ENCODE data around the gene FBXO8. TPM values are rescaled to one million over a fixed set of nuclear protein-coding genes. Genes with fewer than 3 reads are reported as not detected.

Gene FBXO8
- total RNA-seq, 1 experiment from 2014 or later = 5.8 TPM

DNA sequence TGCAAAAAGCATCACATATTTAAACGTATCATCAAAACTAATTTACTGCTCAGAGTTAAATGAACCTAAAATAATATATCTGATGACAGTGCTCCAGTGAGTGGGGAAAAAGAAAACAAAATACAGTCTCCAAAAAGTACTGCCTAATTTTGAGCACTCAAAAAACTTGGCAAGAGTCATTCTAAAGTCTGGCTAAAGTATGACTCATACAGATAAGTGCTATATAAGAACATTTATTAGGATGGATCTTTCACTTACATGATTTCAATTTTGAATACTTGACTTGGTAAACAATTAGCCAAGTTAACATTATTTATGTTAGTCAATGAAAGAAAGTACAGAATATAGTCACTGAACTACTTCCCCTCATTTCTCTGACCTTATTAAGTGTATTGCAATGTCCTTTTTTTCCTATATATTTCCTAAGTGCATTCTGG lies 27.2 kb downstream of the FBXO8 start:
- in situ Hi-C loops (cut with HindIII; ENCODE audit: low pct_unique_long_range_greater_than_20kb, low sequenced_read_pairs) = no loop called here

DNA sequence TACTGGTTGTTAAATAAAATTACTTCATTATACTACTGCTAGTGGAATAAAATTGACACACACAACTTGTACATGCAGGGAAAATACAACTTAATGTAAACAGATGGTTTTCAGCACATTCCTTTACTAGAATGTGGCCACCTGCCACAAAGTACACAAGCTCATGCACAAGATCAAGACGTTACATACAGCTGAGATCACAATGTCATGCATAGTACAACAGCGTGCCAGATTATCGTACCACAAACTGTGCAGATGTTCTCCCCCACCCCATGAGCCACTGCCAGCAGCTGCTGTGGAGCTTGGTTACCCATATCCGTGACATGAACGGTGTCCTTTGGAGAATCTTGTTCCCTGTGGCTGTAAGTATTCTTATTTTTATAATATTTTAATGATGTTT lies 27.7 kb downstream of the FBXO8 start:
- Histone ChIP-seq H3K4me1 (ENCODE audit: control insufficient read depth, insufficient read depth, low read length) (no peaks in the 10 kb centered on the region), H3K27ac (ENCODE audit: low read length) (no peak overlapping the region), H3K9me3 (ENCODE audit: control insufficient read depth, insufficient read depth, low read depth, low read length) (no peaks in the 10 kb centered on the region), H3K27me3 (ENCODE audit: control insufficient read depth, insufficient read depth, low read length) (no peaks in the 10 kb centered on the region), H3K36me3 (ENCODE audit: control insufficient read depth, insufficient read depth, low read length) (no peaks in the 10 kb centered on the region), H3K4me3 (ENCODE audit: low read depth in 2 of 2, low read length in 2 of 2) (no peak overlapping the region)
- DNase-seq (ENCODE audit: low read depth, low spot score) (no peak), ATAC-seq (no peak)
- intact Hi-C loops (cut with micrococcal nuclease; ENCODE audit: unreplicated experiment) = no loop called here
- POLR2A ChIA-PET = no interaction called here
- TF ChIP-seq TCF7L2 (IDR thresholded peaks at IDR 0.05; ENCODE audit: low read depth, low read length) (no peak), REST (IDR thresholded peaks at IDR 0.05; ENCODE audit: insufficient read depth in 1 of 2, low read depth in 2 of 2, low read length in 1 of 2) (no peak), SIN3A (IDR thresholded peaks at IDR 0.05; ENCODE audit: borderline replicate concordance, insufficient read depth, low read depth, low read length) (no peak), POLR2AphosphoS5 (IDR thresholded peaks at IDR 0.05; ENCODE audit: low read depth, low read length) (no peak)
- TF ChIP-seq, protein P1, sequence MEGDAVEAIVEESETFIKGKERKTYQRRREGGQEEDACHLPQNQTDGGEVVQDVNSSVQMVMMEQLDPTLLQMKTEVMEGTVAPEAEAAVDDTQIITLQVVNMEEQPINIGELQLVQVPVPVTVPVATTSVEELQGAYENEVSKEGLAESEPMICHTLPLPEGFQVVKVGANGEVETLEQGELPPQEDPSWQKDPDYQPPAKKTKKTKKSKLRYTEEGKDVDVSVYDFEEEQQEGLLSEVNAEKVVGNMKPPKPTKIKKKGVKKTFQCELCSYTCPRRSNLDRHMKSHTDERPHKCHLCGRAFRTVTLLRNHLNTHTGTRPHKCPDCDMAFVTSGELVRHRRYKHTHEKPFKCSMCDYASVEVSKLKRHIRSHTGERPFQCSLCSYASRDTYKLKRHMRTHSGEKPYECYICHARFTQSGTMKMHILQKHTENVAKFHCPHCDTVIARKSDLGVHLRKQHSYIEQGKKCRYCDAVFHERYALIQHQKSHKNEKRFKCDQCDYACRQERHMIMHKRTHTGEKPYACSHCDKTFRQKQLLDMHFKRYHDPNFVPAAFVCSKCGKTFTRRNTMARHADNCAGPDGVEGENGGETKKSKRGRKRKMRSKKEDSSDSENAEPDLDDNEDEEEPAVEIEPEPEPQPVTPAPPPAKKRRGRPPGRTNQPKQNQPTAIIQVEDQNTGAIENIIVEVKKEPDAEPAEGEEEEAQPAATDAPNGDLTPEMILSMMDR (IDR thresholded peaks at IDR 0.05) = no peak
- no TSS peak for BruUV-seq (replicated peaks)
- in situ Hi-C loops (cut with HindIII; ENCODE audit: low pct_unique_long_range_greater_than_20kb, low sequenced_read_pairs) = no loop called here
- CTCF ChIA-PET = no interaction called here

More for the DNA sequence above, 27.2 kb downstream of the FBXO8 start:
- Histone ChIP-seq H3K4me1 (ENCODE audit: control insufficient read depth, insufficient read depth, low read length) (no peaks in the 10 kb centered on the region), H3K4me3 (ENCODE audit: low read depth in 2 of 2, low read length in 2 of 2) (no peak overlapping the region), H3K36me3 (ENCODE audit: control insufficient read depth, insufficient read depth, low read length) (no peaks in the 10 kb centered on the region), H3K27me3 (ENCODE audit: control insufficient read depth, insufficient read depth, low read length) (no peaks in the 10 kb centered on the region), H3K9me3 (ENCODE audit: control insufficient read depth, insufficient read depth, low read depth, low read length) (no peaks in the 10 kb centered on the region), H3K27ac (ENCODE audit: low read length) (no peak overlapping the region)
- POLR2A ChIA-PET = no interaction called here
- BruUV-seq (replicated peaks) = no TSS peak
- CTCF ChIA-PET = no interaction called here
- no peak for DNase-seq (ENCODE audit: low read depth, low spot score)
- no peak for ATAC-seq
- intact Hi-C loops (cut with micrococcal nuclease; ENCODE audit: unreplicated experiment) = no loop called here
- TF ChIP-seq POLR2AphosphoS5 (IDR thresholded peaks at IDR 0.05; ENCODE audit: low read depth, low read length) (no peak), SIN3A (IDR thresholded peaks at IDR 0.05; ENCODE audit: borderline replicate concordance, insufficient read depth, low read depth, low read length) (no peak), TCF7L2 (IDR thresholded peaks at IDR 0.05; ENCODE audit: low read depth, low read length) (no peak), REST (IDR thresholded peaks at IDR 0.05; ENCODE audit: insufficient read depth in 1 of 2, low read depth in 2 of 2, low read length in 1 of 2) (no peak)
- TF ChIP-seq, protein P1 (IDR thresholded peaks at IDR 0.05) = no peak
